AG10803 (cell line): Measurements from ENCODE around the gene FTO.
A peak's percentile ranks its signal among the peaks of the same experiment; 100 is the strongest.

ENCODE experiments used
- DNase-seq: peaks from one replicate; pipeline ENCODE4 v3.0.0; 2010; ENCODE audit warnings: low read depth
- H3K4me3 ChIP-seq: 2 replicates; pipeline ENCODE4 v1.5.1; 2011; ENCODE audit warnings: mild to moderate bottlenecking, low read length, control low read depth
- CTCF ChIP-seq: conservative IDR thresholded peaks from 2 replicates; pipeline ENCODE4 v1.5.1; 2011; ENCODE audit warnings: mild to moderate bottlenecking, low read length, control low read depth, inconsistent platforms

Gene FTO

GRCh38 chr16:53900667-53901066 lies 196.7 kb downstream of the FTO start:
- TF ChIP-seq CTCF: no peak
- no peak overlapping the region for H3K4me3 ChIP-seq
- DNase-seq: no peak

GRCh38 chr16:53901408-53901807 lies 197.5 kb downstream of the FTO start:
- H3K4me3 ChIP-seq: no peak overlapping the region
- DNase-seq: no peak
- TF ChIP-seq CTCF: no peak

DNA sequence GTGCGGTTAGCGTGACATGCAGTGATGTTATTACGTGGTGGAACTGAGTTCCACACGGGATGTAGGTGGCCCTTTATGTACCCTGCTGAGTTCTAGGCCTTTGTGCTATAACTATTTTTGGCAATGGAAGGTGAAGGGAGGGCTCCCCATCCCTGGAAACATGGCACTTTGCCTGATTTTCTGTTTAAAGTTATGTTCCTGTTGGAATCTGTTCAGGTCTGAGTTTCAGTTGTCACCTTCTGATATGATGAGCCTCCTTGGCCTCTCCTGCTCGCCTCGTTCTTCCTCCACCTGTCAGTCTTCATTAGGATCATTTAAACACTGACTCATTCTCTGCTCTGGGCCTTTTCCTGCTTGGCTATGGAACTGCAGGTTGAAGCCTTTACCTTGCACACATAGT lies 200.6 kb downstream of the FTO start:
- H3K4me3 ChIP-seq: no peak overlapping the region
- DNase-seq: no peak
- TF ChIP-seq CTCF: no peak

DNA sequence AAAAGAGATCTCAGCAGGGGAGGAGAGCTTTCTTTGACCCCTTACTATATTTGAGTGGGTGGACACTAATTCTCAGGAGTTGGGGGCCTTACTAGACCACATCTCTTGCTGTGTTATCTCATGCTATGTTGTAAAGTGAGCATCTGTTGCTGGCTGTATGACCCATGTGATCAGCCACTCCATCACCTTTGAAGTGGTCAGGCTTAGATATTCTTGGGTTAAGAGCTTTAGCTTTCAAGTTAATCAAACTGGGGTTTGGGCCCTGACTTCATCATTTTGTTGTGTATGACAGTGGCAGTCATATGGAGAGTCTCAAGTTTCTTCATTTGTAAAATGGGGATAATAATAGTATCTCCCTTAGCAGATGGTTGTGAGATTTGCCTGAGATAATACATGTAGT lies 201.1 kb downstream of the FTO start:
- no peak for DNase-seq
- TF ChIP-seq CTCF: no peak
- no peak overlapping the region for H3K4me3 ChIP-seq

- DNase-seq: no peak
- H3K4me3 ChIP-seq: no peak overlapping the region
- no peak for TF ChIP-seq CTCF
Measured at GRCh38 chr16:53908731-53909130, 204.8 kb downstream of the FTO start.

DNA sequence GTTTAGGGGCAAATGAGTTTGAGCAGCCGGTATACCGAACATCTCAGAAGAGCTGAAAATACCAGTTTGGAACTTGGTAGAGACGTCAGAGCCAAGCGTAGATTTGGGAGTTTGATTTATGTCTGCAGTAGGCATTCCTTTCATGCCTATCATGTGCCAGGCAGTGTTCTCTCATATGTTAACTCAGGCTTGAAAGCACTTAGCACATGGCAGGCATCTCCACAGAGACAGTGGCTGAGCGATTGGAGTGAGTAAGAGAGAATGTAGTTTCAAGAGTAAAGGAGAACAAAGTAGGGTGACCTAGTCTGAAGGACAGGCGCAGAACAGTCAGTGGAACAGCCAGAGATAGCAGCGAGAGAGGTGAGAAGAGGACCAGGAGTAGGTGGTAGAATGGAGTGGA lies 207.0 kb downstream of the FTO start:
- TF ChIP-seq CTCF: no peak
- H3K4me3 ChIP-seq: no peak overlapping the region
- peak; percentile 31 for DNase-seq

- H3K4me3 ChIP-seq: no peak overlapping the region
- TF ChIP-seq CTCF: no peak
- peak; percentile 40 for DNase-seq
Measured at GRCh38 chr16:53911513-53911912, 207.6 kb downstream of the FTO start.
